GM12865 (cell line): ENCODE results near the gene SALL1.

Source experiments
- DNase-seq: peaks from one replicate; pipeline ENCODE4 v3.0.0; 2010; ENCODE audit warnings: low read depth
- H3K4me3 ChIP-seq: 2 replicates; pipeline ENCODE4 v1.5.1; 2011; ENCODE audit warnings: mild to moderate bottlenecking, low read depth, low read length, control low read depth
- TF ChIP-seq, protein P1 (sequence below): IDR thresholded peaks from 2 replicates; pipeline ENCODE4 v1.5.1; 2011; ENCODE audit warnings: low read length, control low read depth, low read depth, inconsistent platforms; ENCODE audit not compliant: insufficient read depth; ENCODE audit errors: missing control alignments

Gene SALL1

DNA sequence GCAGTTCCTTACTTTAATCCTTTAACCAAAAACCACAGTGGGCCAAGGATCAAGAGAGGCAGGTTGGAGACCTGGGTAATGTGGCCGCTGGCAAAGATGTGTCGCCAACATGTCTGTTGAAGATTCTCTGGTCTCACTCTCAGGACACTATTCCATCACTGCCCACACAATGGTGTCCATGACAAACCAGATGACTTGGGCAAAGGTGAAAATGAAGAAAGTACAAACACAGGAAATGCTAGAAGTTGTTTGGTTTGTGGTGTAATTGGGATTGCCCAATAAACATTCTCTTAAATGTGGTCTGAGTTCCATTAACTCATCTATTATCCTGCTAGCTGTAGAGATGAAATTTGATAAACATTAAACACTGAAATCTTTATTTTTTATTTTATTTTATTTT is 43.3 kb downstream of the SALL1 start:
- DNase-seq = no peak
- TF ChIP-seq, protein P1, sequence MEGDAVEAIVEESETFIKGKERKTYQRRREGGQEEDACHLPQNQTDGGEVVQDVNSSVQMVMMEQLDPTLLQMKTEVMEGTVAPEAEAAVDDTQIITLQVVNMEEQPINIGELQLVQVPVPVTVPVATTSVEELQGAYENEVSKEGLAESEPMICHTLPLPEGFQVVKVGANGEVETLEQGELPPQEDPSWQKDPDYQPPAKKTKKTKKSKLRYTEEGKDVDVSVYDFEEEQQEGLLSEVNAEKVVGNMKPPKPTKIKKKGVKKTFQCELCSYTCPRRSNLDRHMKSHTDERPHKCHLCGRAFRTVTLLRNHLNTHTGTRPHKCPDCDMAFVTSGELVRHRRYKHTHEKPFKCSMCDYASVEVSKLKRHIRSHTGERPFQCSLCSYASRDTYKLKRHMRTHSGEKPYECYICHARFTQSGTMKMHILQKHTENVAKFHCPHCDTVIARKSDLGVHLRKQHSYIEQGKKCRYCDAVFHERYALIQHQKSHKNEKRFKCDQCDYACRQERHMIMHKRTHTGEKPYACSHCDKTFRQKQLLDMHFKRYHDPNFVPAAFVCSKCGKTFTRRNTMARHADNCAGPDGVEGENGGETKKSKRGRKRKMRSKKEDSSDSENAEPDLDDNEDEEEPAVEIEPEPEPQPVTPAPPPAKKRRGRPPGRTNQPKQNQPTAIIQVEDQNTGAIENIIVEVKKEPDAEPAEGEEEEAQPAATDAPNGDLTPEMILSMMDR = no peak
- H3K4me3 ChIP-seq = no peak overlapping the region

DNA sequence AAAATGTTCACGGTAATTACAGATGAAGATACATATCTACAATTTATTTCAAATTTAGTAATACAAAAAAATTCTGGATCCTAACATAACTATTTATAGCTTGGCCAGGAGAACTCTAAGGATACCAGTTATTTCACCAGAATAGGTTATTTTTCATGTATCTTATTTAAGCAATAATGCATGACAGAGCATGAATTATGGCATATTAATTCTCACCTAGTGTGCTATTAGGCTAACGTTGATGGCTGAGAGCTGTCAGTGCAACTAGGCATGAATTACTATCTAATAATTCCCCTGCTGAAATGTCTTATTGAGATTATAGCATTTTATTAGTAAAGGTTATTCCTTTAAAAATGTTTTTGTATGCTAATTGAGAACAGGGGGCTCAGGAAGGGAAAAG is 44.5 kb downstream of the SALL1 start:
- H3K4me3 ChIP-seq = no peak overlapping the region
- DNase-seq = no peak
- TF ChIP-seq, protein P1 = no peak

DNA sequence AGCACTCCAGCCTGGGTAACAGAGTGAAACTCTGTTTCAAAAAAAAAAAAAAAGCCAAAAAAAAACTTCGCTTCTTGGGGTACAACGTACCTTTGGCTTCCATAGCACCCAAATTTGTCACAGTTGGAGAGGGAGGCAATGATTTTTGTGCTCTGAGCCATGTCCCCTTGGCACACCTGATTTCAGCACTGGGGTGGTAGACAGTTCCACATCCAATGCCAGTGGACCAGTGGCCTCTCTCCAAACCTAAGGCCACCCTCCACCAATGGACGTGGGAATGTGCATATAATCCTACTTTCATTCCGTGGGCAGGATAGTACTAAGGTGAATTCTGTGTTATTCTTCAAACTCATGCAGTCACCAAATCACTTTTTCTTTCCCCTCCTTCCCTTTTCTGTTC is 47.5 kb downstream of the SALL1 start:
- no peak for DNase-seq
- H3K4me3 ChIP-seq = no peak overlapping the region
- TF ChIP-seq, protein P1 = no peak

DNA sequence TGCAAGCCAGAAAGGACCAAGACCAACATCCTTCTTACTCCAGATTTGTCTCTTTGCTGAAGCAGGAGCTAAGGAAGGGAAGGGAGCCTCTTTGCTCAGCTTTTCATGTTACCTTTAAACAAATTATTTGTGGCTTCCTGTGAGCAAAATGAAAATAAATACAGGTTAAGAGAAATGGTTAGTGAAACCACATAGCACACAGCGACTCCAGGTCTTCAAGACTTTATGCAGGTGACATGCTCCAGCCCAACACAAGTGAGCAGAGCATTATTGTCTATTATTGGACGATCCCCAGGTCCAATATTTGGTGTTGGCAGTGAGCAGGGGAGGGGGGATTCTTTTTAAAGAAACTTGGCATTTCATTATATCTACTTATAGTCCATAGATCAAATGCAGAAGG is 53.3 kb downstream of the SALL1 start:
- TF ChIP-seq, protein P1 = no peak
- H3K4me3 ChIP-seq = no peak overlapping the region
- no peak for DNase-seq

DNA sequence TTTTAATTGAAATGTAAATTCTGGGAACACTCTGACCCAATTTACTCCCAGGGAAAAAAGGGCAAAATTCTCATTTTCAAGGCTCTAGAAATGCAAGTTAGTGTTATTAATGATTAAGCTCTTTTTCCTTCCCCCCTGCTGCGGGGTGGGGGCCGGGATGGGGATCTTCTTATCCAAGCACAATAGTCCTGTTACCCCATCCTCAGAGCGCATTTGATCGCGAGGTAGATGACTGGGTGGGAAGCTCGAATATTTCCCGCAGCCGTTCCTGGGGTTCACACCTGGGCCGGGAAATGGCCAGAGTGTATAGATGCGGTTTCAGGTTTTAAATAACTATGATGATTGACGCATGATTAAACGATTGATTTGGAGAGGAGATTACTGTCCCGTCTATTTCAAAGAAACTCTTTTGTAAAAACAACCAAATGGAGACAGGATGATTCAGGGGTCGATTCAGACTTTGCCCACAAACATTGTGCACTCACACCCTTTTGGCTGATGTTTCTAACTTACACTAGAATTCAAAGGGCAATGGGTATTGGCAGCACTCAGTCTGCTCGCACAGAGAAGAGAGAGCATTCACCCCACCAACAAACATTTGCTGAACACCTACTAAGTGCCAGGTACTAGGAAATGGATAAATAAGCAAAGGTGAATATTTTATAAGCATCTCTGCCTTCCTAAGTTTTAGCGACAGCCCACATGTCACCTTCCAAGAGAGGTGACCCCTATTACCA is 55.0 kb downstream of the SALL1 start:
- TF ChIP-seq, protein P1 = no peak
- H3K4me3 ChIP-seq = no peak overlapping the region

DNA sequence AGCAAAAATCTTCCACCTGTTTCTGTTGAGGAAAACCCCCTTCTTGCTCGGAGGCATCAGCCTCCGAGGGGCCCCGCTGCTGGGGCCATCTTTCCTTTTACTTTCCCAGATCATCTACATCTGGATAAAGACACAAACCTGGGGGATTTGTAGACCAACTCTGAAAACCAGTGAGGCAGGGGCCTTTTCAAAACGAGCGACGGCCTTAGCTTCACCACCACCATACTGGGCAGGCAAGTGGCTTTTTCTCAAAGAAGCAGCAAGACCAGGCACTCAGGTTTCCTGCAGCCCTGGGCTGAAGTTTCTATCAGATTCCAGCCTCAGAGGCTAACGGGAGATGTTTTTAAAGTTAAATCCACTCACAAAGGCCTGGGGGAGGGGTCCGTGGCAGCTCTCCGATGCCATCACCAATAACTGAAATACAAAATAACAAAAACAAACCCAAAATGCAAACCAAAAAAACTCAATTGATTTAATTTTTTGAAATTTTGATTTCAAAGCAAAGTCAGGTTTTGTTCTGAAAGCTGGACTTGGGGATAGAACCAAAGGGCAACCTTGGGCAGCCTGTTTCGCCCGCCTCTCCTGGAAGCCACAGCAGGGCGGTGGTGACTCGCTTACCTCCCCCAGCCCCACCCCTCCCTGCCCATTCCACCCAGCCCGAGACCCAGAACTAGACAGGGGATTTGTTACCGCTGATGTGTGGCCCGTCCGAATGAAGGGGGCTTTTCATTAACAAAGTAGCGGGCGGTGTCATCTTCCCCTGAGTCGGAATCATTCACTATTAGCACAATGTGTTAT is 55.8 kb downstream of the SALL1 start:
- H3K4me3 ChIP-seq = no peak overlapping the region
- DNase-seq = no peak

More for the DNA sequence above, 55.0 kb downstream of the SALL1 start:
- DNase-seq = no peak

More for the DNA sequence above, 55.8 kb downstream of the SALL1 start:
- TF ChIP-seq, protein P1 = no peak
